ENCODE data around the gene SPATA31C1. TPM values are rescaled to one million over a fixed set of nuclear protein-coding genes. Genes with fewer than 3 reads are reported as not detected.

The SPATA31C1 gene
- total RNA-seq, 1 experiment from 2014 or later, result not detected

DNA sequence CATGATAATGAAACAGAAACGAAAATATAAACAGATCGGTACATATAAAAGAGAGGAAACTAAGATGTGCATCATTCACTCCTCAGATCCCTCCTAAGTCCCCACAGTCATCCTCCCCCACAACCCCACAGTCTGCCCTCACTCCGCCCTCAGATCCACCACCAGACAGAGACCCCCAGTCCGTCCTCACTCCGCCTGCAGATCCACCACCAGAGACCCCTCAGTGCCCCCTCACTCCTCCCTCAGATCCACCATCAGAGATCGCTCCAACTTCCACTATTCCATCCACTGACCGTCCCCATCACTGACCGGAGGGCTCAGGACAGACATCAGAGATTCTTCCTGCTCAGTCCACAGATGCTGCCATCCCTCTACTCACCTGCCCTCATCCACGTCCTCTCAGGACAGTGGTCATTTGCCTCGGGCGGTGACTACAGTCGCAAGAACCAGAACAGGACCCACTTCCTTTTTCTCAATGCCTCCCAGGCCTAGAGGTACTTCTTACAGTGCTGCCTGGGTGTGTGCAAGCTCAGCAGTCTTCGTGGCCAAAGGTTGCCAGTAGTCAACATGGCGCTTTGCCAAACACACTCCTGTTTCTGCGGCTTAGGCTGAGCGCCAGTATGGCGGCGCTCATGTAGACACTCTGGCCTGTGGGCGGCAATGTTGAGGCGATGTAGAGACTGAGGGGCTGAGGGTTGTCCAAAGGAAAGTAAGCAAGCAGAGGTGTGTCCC is 8.3 kb upstream of the SPATA31C1 start:
- ChIA-PET POLR2A (no interaction called here), RAD21 (ENCODE audit: low non-redundant PET in 1 of 2, low total read pairs in 2 of 2, uncharacterized antibody in 2 of 2, unreplicated experiment in 2 of 2) (no interaction called here), CTCF (no interaction called here)
- Histone ChIP-seq H3K9ac (ENCODE audit: low read length) (0 out of 2 replicates have a peak overlapping the region, but pooled peaks have one; percentile 14), H3K9me3 (ENCODE audit: control insufficient read depth in 1 of 2, insufficient read depth in 1 of 2, low read depth in 1 of 2, low read length in 2 of 2) (no peaks in the 10 kb centered on the region), H4K20me1 (ENCODE audit: insufficient read depth) (no peaks in the 10 kb centered on the region), H3K79me2 (ENCODE audit: insufficient read depth, low read length) (no peaks in the 10 kb centered on the region), H3K4me2 (ENCODE audit: low read length) (peak overlapping the region; percentile 71), H3K27ac (ENCODE audit: low read depth, low read length) (no peak overlapping the region), H3K4me3 (replicated peaks in 1 of 2; ENCODE audit: low read depth in 1 of 2, low read length in 2 of 2) (peak overlapping the region; percentile 13 to 46), H3K9me2 (ENCODE audit: insufficient read depth) (no peaks in the 10 kb centered on the region), H2AFZ (ENCODE audit: low read depth, low read length, poor library complexity, severe bottlenecking) (peak overlapping the region; percentile 100), H3K27me3 (ENCODE audit: insufficient read depth, low read length) (no peaks in the 10 kb centered on the region), H3K36me3 (ENCODE audit: control insufficient read depth in 1 of 2, insufficient read depth in 2 of 2, low read length in 2 of 2) (no peaks in the 10 kb centered on the region), H3K4me1 (ENCODE audit: control insufficient read depth in 1 of 2, insufficient read depth in 2 of 2, low read length in 2 of 2) (peaks cover 0 to 12% of the 10 kb centered on the region in 2 experiments; a peak in 2 of 4 replicates)
- ATAC-seq (peak; percentile 100), DNase-seq (ENCODE audit: low read depth, low spot score) (peak; percentile 82)
- intact Hi-C loops (cut with micrococcal nuclease), result no loop called here
- BruUV-seq (replicated peaks), result no TSS peak
- TF ChIP-seq, protein P1, sequence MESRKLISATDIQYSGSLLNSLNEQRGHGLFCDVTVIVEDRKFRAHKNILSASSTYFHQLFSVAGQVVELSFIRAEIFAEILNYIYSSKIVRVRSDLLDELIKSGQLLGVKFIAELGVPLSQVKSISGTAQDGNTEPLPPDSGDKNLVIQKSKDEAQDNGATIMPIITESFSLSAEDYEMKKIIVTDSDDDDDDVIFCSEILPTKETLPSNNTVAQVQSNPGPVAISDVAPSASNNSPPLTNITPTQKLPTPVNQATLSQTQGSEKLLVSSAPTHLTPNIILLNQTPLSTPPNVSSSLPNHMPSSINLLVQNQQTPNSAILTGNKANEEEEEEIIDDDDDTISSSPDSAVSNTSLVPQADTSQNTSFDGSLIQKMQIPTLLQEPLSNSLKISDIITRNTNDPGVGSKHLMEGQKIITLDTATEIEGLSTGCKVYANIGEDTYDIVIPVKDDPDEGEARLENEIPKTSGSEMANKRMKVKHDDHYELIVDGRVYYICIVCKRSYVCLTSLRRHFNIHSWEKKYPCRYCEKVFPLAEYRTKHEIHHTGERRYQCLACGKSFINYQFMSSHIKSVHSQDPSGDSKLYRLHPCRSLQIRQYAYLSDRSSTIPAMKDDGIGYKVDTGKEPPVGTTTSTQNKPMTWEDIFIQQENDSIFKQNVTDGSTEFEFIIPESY (IDR thresholded peaks at IDR 0.05; ENCODE audit: extremely low read depth, insufficient replicate concordance, low read length), result no peak
- TF ChIP-seq SRF (IDR thresholded peaks at IDR 0.05; ENCODE audit: low read depth) (no peak), SP1 (IDR thresholded peaks at IDR 0.05; ENCODE audit: low read depth) (no peak), TCF7L2 (IDR thresholded peaks at IDR 0.05; ENCODE audit: borderline replicate concordance, extremely low read depth, insufficient read depth, insufficient read length) (no peak), EGR1 (IDR thresholded peaks at IDR 0.05; ENCODE audit: low read depth) (no peak), POLR2AphosphoS5 (IDR thresholded peaks at IDR 0.05; ENCODE audit: low read depth, low read length) (peak; percentile 50), ELF1 (IDR thresholded peaks at IDR 0.05; ENCODE audit: borderline replicate concordance, low read depth) (no peak), RAD21 (IDR thresholded peaks at IDR 0.05; ENCODE audit: low read depth) (peak; percentile 54), ZNF274 (IDR thresholded peaks at IDR 0.05; ENCODE audit: low read depth, low read length) (no peak), CBX3 (IDR thresholded peaks at IDR 0.05; ENCODE audit: low read depth) (no peak), YY1 (IDR thresholded peaks at IDR 0.05; ENCODE audit: extremely low read depth, insufficient replicate concordance, low read depth, low read length) (peak; percentile 91), SIN3A (IDR thresholded peaks at IDR 0.05; ENCODE audit: low read depth) (no peak), CEBPB (IDR thresholded peaks at IDR 0.05; ENCODE audit: low read depth) (no peak), JUND (IDR thresholded peaks at IDR 0.05) (no peak), EZH2phosphoT487 (IDR thresholded peaks at IDR 0.05; ENCODE audit: borderline replicate concordance) (no peak)
- TF ChIP-seq, protein P2, sequence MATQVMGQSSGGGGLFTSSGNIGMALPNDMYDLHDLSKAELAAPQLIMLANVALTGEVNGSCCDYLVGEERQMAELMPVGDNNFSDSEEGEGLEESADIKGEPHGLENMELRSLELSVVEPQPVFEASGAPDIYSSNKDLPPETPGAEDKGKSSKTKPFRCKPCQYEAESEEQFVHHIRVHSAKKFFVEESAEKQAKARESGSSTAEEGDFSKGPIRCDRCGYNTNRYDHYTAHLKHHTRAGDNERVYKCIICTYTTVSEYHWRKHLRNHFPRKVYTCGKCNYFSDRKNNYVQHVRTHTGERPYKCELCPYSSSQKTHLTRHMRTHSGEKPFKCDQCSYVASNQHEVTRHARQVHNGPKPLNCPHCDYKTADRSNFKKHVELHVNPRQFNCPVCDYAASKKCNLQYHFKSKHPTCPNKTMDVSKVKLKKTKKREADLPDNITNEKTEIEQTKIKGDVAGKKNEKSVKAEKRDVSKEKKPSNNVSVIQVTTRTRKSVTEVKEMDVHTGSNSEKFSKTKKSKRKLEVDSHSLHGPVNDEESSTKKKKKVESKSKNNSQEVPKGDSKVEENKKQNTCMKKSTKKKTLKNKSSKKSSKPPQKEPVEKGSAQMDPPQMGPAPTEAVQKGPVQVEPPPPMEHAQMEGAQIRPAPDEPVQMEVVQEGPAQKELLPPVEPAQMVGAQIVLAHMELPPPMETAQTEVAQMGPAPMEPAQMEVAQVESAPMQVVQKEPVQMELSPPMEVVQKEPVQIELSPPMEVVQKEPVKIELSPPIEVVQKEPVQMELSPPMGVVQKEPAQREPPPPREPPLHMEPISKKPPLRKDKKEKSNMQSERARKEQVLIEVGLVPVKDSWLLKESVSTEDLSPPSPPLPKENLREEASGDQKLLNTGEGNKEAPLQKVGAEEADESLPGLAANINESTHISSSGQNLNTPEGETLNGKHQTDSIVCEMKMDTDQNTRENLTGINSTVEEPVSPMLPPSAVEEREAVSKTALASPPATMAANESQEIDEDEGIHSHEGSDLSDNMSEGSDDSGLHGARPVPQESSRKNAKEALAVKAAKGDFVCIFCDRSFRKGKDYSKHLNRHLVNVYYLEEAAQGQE (IDR thresholded peaks at IDR 0.05; ENCODE audit: low read depth), result no peak
- TF ChIP-seq, protein P3, sequence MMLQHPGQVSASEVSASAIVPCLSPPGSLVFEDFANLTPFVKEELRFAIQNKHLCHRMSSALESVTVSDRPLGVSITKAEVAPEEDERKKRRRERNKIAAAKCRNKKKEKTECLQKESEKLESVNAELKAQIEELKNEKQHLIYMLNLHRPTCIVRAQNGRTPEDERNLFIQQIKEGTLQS (IDR thresholded peaks at IDR 0.05), result no peak
- TF ChIP-seq, protein P4, sequence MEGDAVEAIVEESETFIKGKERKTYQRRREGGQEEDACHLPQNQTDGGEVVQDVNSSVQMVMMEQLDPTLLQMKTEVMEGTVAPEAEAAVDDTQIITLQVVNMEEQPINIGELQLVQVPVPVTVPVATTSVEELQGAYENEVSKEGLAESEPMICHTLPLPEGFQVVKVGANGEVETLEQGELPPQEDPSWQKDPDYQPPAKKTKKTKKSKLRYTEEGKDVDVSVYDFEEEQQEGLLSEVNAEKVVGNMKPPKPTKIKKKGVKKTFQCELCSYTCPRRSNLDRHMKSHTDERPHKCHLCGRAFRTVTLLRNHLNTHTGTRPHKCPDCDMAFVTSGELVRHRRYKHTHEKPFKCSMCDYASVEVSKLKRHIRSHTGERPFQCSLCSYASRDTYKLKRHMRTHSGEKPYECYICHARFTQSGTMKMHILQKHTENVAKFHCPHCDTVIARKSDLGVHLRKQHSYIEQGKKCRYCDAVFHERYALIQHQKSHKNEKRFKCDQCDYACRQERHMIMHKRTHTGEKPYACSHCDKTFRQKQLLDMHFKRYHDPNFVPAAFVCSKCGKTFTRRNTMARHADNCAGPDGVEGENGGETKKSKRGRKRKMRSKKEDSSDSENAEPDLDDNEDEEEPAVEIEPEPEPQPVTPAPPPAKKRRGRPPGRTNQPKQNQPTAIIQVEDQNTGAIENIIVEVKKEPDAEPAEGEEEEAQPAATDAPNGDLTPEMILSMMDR (IDR thresholded peaks at IDR 0.05 in 2 of 3, conservative IDR thresholded peaks at IDR 0.05 in 1 of 3; ENCODE audit: borderline replicate concordance in 1 of 3, insufficient read depth in 1 of 3, low read depth in 2 of 3, low read length in 2 of 3), result peak; percentile 38 to 59 (median 54); a peak in 5 of 6 replicates
- TF ChIP-seq, protein P5, sequence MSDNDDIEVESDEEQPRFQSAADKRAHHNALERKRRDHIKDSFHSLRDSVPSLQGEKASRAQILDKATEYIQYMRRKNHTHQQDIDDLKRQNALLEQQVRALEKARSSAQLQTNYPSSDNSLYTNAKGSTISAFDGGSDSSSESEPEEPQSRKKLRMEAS (IDR thresholded peaks at IDR 0.05), result no peak

Measured in HCT116 (cell line).